OCI-LY7 (cell line): ENCODE data around the gene INPP5F. TPM values are rescaled to one million over a fixed set of nuclear protein-coding genes. Genes with fewer than 3 reads are reported as not detected.

Experiments used
- BruUV-seq: library from RNA; stranded (reverse); fragments of 400-500 nt; replicated peaks from 2 replicates; lab custom pipeline; 2021; lab: Mats Ljungman, UMichigan
- CTCF ChIA-PET: fragments of 300-600 bp; sonication (Branson Sonifier 250); formaldehyde crosslinking; loops from one replicate; lab custom pipeline; 2022; ENCODE audit warnings: antibody characterized with exemption; ENCODE audit not compliant: unreplicated experiment; lab: Charles Lee
- POLR2A ChIA-PET: fragments of 300-600 bp; sonication (Branson Sonifier 250); formaldehyde crosslinking; loops from one replicate; lab custom pipeline; 2022; ENCODE audit warnings: antibody characterized with exemption; lab: Charles Lee
- DNase-seq: peaks from one replicate; pipeline ENCODE4 v3.0.0-alpha.2; 2015; ENCODE audit warnings: low spot score
- H2AFZ ChIP-seq: fragments of 200-600 bp; sonication (generic), shearing (Covaris generic); 2 replicates; pipeline ENCODE4 v1.6.1; 2014; ENCODE audit warnings: mild to moderate bottlenecking, antibody characterized with exemption, low read length, moderate library complexity
- H3K27ac ChIP-seq: fragments of 200-600 bp; sonication (generic); 2 replicates; pipeline ENCODE4 v1.5.1; 2014; ENCODE audit warnings: mixed run types, low read depth, mild to moderate bottlenecking, moderate library complexity, low read length, inconsistent platforms; ENCODE audit not compliant: poor library complexity, severe bottlenecking
- H3K36me3 ChIP-seq: fragments of 200-600 bp; sonication (generic); 2 replicates; pipeline ENCODE4 v1.6.1; 2014; ENCODE audit warnings: mild to moderate bottlenecking, antibody characterized with exemption, low read length, moderate library complexity, mixed read lengths; ENCODE audit not compliant: insufficient read depth
- H3K4me1 ChIP-seq: fragments of 200-600 bp; sonication (generic); 2 replicates; pipeline ENCODE4 v1.5.1; 2014; ENCODE audit warnings: mild to moderate bottlenecking, low read length; ENCODE audit not compliant: insufficient read depth, poor library complexity, severe bottlenecking
- H3K4me2 ChIP-seq: fragments of 200-600 bp; sonication (generic); 2 replicates; pipeline ENCODE4 v1.6.1; 2014; ENCODE audit warnings: mild to moderate bottlenecking, low read length
- H3K4me3 ChIP-seq: fragments of 200-600 bp; sonication (generic); 2 replicates; pipeline ENCODE4 v1.5.1; 2014; ENCODE audit warnings: mild to moderate bottlenecking, low read depth, low read length; ENCODE audit not compliant: poor library complexity, severe bottlenecking
- H3K79me2 ChIP-seq: fragments of 200-600 bp; sonication (generic); 2 replicates; pipeline ENCODE4 v1.6.1; 2016; ENCODE audit warnings: low read depth, mild to moderate bottlenecking, low read length, moderate library complexity, mixed read lengths; ENCODE audit not compliant: insufficient read depth
- H3K9me2 ChIP-seq: fragments of 200-600 bp; sonication (generic); 2 replicates; pipeline ENCODE4 v1.6.1; 2016; ENCODE audit warnings: mild to moderate bottlenecking, low read length, mixed read lengths; ENCODE audit not compliant: insufficient read depth
- H3K9me3 ChIP-seq: fragments of 200-600 bp; sonication (generic); 2 replicates; pipeline ENCODE4 v1.6.1; 2014; ENCODE audit warnings: mild to moderate bottlenecking, mixed run types, low read length, mixed read lengths
- H4K20me1 ChIP-seq: fragments of 200-600 bp; sonication (generic); 2 replicates; pipeline ENCODE4 v1.6.1; 2014; ENCODE audit warnings: mild to moderate bottlenecking, antibody characterized with exemption, low read length, moderate library complexity, mixed read lengths; ENCODE audit not compliant: insufficient read depth
- EZH2phosphoT487 ChIP-seq: fragments of 200-600 bp; sonication (generic); IDR thresholded peaks from 2 replicates; pipeline ENCODE4 v1.6.1; 2018; ENCODE audit warnings: low read depth, borderline replicate concordance, mild to moderate bottlenecking, mixed run types, antibody characterized with exemption, low read length, moderate library complexity, mixed read lengths
- intact Hi-C: fragments of 100-400 bp; cut with micrococcal nuclease; formaldehyde crosslinking; loops from one replicate; pipeline ENCODE4 v1.10.0; 2022; ENCODE audit not compliant: unreplicated experiment
- total RNA-seq, 2 experiments: library from RNA; depleted of rRNA in 1 of 2; stranded (reverse); fragments of >200 nt in 1 of 2; shearing (Covaris generic) in 1 of 2; gene quantifications; 2 replicates each; pipeline ENCODE4 v1.2.3, GENCODE V29; 2014 to 2022
- TF ChIP-seq, protein P1 (sequence below): fragments of 200-600 bp; sonication (generic); conservative IDR thresholded peaks from 2 replicates; pipeline ENCODE4 v1.5.1; 2014; ENCODE audit warnings: mild to moderate bottlenecking, antibody characterized with exemption, low read length, moderate library complexity, mixed read lengths

INPP5F gene
- total RNA-seq, 2 experiments from 2014 or later: 6.2 to 12.8 TPM

DNA sequence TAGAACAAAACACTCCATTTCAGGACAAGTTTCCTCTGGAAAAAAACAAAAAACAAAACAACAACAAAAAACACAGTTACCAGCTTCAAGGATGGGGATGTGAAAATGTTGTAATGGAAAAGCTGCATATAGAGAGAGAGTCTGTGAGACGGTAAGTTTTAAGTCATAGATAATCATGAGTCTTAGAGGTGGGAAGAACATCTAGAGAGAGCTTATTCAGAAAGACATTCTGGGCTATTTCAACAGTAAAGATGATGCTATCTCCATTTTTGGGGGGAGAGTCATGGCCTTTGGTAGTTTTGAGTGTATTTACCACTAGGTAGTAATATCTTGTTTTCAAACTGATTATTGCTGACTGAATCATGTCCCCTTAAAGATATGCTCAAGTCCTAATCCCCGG, 23.3 kb upstream of the INPP5F start:
- H3K36me3 ChIP-seq: no peaks in the 10 kb centered on the region
- no peak for TF ChIP-seq EZH2phosphoT487
- TF ChIP-seq, protein P1, sequence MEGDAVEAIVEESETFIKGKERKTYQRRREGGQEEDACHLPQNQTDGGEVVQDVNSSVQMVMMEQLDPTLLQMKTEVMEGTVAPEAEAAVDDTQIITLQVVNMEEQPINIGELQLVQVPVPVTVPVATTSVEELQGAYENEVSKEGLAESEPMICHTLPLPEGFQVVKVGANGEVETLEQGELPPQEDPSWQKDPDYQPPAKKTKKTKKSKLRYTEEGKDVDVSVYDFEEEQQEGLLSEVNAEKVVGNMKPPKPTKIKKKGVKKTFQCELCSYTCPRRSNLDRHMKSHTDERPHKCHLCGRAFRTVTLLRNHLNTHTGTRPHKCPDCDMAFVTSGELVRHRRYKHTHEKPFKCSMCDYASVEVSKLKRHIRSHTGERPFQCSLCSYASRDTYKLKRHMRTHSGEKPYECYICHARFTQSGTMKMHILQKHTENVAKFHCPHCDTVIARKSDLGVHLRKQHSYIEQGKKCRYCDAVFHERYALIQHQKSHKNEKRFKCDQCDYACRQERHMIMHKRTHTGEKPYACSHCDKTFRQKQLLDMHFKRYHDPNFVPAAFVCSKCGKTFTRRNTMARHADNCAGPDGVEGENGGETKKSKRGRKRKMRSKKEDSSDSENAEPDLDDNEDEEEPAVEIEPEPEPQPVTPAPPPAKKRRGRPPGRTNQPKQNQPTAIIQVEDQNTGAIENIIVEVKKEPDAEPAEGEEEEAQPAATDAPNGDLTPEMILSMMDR: no peak
- no peak overlapping the region for H3K27ac ChIP-seq
- ChIA-PET CTCF (no interaction called here), POLR2A (interaction anchor here (0.7 to 8.0 kb wide), 9 partner anchors 9 to 171 kb away, joined by 3 to 79 read pairs (median 4); partner anchors contain the start of gene INPP5F)
- H4K20me1 ChIP-seq: no peaks in the 10 kb centered on the region
- intact Hi-C loops: loop anchor here (10.0 kb wide), 1 partner anchor 618 kb away; the partner anchor contains the start of gene EIF3A
- H2AFZ ChIP-seq: peak overlapping the region; percentile 85
- no peaks in the 10 kb centered on the region for H3K79me2 ChIP-seq
- H3K4me3 ChIP-seq: no peak overlapping the region
- BruUV-seq: no TSS peak
- peaks cover 12% of the 10 kb centered on the region for H3K9me3 ChIP-seq
- H3K4me1 ChIP-seq: peaks cover 51% of the 10 kb centered on the region
- H3K4me2 ChIP-seq: peak overlapping the region; percentile 41; the same call in 1 of the 2 replicates
- no peak for DNase-seq
- H3K9me2 ChIP-seq: no peaks in the 10 kb centered on the region

DNA sequence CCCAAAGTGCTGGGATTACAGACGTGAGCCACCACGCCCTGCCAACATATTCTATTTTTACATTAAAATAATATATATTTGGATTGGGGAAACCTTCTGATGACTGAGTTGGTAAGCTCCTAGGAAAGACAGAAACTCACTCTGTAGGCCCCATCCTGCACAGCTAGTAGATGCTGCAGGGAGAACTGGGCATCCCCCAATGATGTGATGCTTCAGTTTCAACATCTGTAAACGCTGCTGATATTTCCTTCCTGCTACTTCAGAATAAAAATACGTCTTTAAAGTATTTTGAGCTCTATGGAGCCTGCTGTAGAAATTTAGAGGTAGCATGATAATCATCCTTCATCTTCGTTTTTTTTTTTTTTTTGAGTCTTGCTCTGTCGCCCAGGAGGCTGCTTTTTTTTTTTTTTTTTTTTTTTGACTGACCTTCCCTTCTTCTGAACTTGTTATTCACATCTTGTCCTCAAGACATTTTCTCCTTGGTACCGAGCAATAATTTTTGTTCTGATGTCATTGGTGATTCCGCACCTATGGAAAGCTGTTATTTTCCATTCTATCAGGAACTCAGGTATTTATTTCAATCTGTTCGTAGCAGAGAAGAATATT, 21.8 kb upstream of the INPP5F start:
- peaks cover 54% of the 10 kb centered on the region for H3K4me1 ChIP-seq
- H3K36me3 ChIP-seq: no peaks in the 10 kb centered on the region
- H3K9me2 ChIP-seq: no peaks in the 10 kb centered on the region
- peak; percentile 55 for DNase-seq
- H4K20me1 ChIP-seq: no peaks in the 10 kb centered on the region
- CTCF ChIA-PET: interaction anchor here (1.1 kb wide), 1 partner anchor 21 kb away, joined by 5 read pairs; no protein-coding TSS in a partner anchor
- peak overlapping the region; percentile 7 for H3K27ac ChIP-seq
- BruUV-seq: no TSS peak
- intact Hi-C loops: loop anchor here (2.0 to 10.0 kb wide), 2 partner anchors 21 to 619 kb away; partner anchors contain the start of gene EIF3A
- peak overlapping the region; percentile 8 for H3K4me3 ChIP-seq
- peaks cover 14% of the 10 kb centered on the region for H3K9me3 ChIP-seq
- POLR2A ChIA-PET: interaction anchor here (0.6 to 8.0 kb wide), 12 partner anchors 9 to 1649 kb away, joined by 3 to 79 read pairs (median 4); partner anchors contain the start of genes INPP5F and MCMBP
- TF ChIP-seq, protein P1: no peak
- TF ChIP-seq EZH2phosphoT487: no peak
- H3K79me2 ChIP-seq: no peaks in the 10 kb centered on the region
- H2AFZ ChIP-seq: peak overlapping the region; percentile 83
- peak overlapping the region; percentile 59 for H3K4me2 ChIP-seq
